ENCODE results near the gene VSTM4. TPM values are rescaled to one million over a fixed set of nuclear protein-coding genes. Genes with fewer than 3 reads are reported as not detected.

Gene VSTM4
- total RNA-seq, 4 donors from 2014 or later, result 11.8 to 26.2 (median 19.7) TPM

- no peak for TF ChIP-seq CTCF (IDR thresholded peaks at IDR 0.05)
- DNase-seq (ENCODE audit: low spot score) (no peak), ATAC-seq (ENCODE audit: low FRiP score) (no peak)
Measured at GRCh38 chr10:49007129-49007528, 108.2 kb downstream of the VSTM4 start.

- TF ChIP-seq CTCF (IDR thresholded peaks at IDR 0.05), result no peak
- DNase-seq (ENCODE audit: low spot score), result no peak
- no peak for ATAC-seq (ENCODE audit: low FRiP score)
Measured at GRCh38 chr10:49005270-49005669, 110.1 kb downstream of the VSTM4 start.

- ATAC-seq (ENCODE audit: low FRiP score), result peak; percentile 63
Measured at GRCh38 chr10:49001870-49002672, 113.3 kb downstream of the VSTM4 start.

GRCh38 chr10:49001402-49001801 lies 113.9 kb downstream of the VSTM4 start:
- no peak for DNase-seq (ENCODE audit: low spot score)
- no peak for TF ChIP-seq CTCF (IDR thresholded peaks at IDR 0.05)
- ATAC-seq (ENCODE audit: low FRiP score), result peak; percentile 59

More at GRCh38 chr10:49001870-49002672, 113.3 kb downstream of the VSTM4 start:
- TF ChIP-seq CTCF (IDR thresholded peaks at IDR 0.05), result no peak
- DNase-seq (ENCODE audit: low spot score), result no peak

GRCh38 chr10:49000437-49001398 lies 114.6 kb downstream of the VSTM4 start:
- no peak for TF ChIP-seq CTCF (IDR thresholded peaks at IDR 0.05)
- ATAC-seq (ENCODE audit: low FRiP score) (no peak), DNase-seq (ENCODE audit: low spot score) (no peak)

GRCh38 chr10:48999346-48999745 lies 116.0 kb downstream of the VSTM4 start:
- DNase-seq (ENCODE audit: low spot score) (no peak), ATAC-seq (ENCODE audit: low FRiP score) (no peak)
- no peak for TF ChIP-seq CTCF (IDR thresholded peaks at IDR 0.05)

All from omental fat pad (tissue), 4 donors.